IMR-90 (cell line): ENCODE data around the gene CDKN2B-AS1. TPM values are rescaled to one million over a fixed set of nuclear protein-coding genes. Genes with fewer than 3 reads are reported as not detected.

ENCODE experiments used
- ATAC-seq: fragments of 200-7000 bp; cut with Tn5 transposase; 2 replicates; pipeline ENCODE4 v1.9.1; 2020; ENCODE audit warnings: low read depth, mild to moderate bottlenecking, moderate library complexity
- BruUV-seq: library from RNA; stranded (reverse); fragments of 400-500 nt; replicated peaks from 2 replicates; lab custom pipeline; 2021; lab: Mats Ljungman, UMichigan
- CTCF ChIA-PET: fragments of 300-600 bp; formaldehyde crosslinking; extraction: SDS; loops from one replicate; lab custom pipeline; 2021; ENCODE audit warnings: antibody characterized with exemption; lab: Yijun Ruan, JAX
- POLR2A ChIA-PET: fragments of 300-600 bp; sonication (Branson Sonifier 250); formaldehyde crosslinking; loops from one replicate; lab custom pipeline; 2022; ENCODE audit warnings: antibody characterized with exemption; ENCODE audit not compliant: unreplicated experiment; lab: Charles Lee
- DNase-seq: peaks from one replicate; pipeline ENCODE4 v3.0.0; 2013
- H2AFZ ChIP-seq: replicated peaks from 2 replicates; pipeline ENCODE3; 2013; ENCODE audit warnings: low read length, mild to moderate bottlenecking; ENCODE audit not compliant: poor library complexity
- H2AK5ac ChIP-seq: 2 replicates; pipeline ENCODE4 v1.6.1; 2013; ENCODE audit warnings: low read depth, low read length, inconsistent platforms
- H2AK9ac ChIP-seq: replicated peaks from 2 replicates; pipeline ENCODE3; 2013; ENCODE audit warnings: mild to moderate bottlenecking, low read depth, low read length, moderate library complexity; ENCODE audit not compliant: poor library complexity
- H2BK120ac ChIP-seq: 2 replicates; pipeline ENCODE4 v1.6.1; 2013; ENCODE audit warnings: low read depth, low read length, inconsistent platforms
- H2BK15ac ChIP-seq: 3 replicates; pipeline ENCODE4 v1.6.1; 2013; ENCODE audit warnings: low read depth, low read length, inconsistent platforms
- H2BK20ac ChIP-seq: 2 replicates; pipeline ENCODE4 v1.6.1; 2013; ENCODE audit warnings: low read depth, mild to moderate bottlenecking, inconsistent platforms, low read length, moderate library complexity
- H2BK5ac ChIP-seq: 2 replicates; pipeline ENCODE4 v1.6.1; 2013; ENCODE audit warnings: mild to moderate bottlenecking, low read depth, low read length, inconsistent platforms; ENCODE audit not compliant: poor library complexity, severe bottlenecking
- H3K14ac ChIP-seq: replicated peaks from 2 replicates; pipeline ENCODE4 v1.6.1; 2013; ENCODE audit warnings: low read depth, low read length, inconsistent platforms
- H3K18ac ChIP-seq: 2 replicates; pipeline ENCODE4 v1.6.1; 2013; ENCODE audit warnings: low read depth, low read length, control low read depth
- H3K23ac ChIP-seq: 2 replicates; pipeline ENCODE4 v1.6.1; 2013; ENCODE audit warnings: low read depth, low read length, inconsistent platforms
- H3K27ac ChIP-seq: 2 replicates; pipeline ENCODE4 v1.5.1; 2013; ENCODE audit warnings: mild to moderate bottlenecking, control low read depth, low read length; ENCODE audit not compliant: insufficient read depth
- H3K27me3 ChIP-seq: 2 replicates; pipeline ENCODE4 v1.6.1; 2013; ENCODE audit warnings: low read length; ENCODE audit not compliant: control insufficient read depth, insufficient read depth
- H3K36me3 ChIP-seq: 2 replicates; pipeline ENCODE4 v1.6.1; 2013; ENCODE audit warnings: low read length, mixed read lengths; ENCODE audit not compliant: control insufficient read depth, insufficient read depth
- H3K4ac ChIP-seq: 2 replicates; pipeline ENCODE4 v1.6.1; 2013; ENCODE audit warnings: low read depth, low read length, inconsistent platforms
- H3K4me1 ChIP-seq: 2 replicates; pipeline ENCODE4 v1.6.1; 2013; ENCODE audit warnings: low read length, mixed read lengths; ENCODE audit not compliant: control insufficient read depth, insufficient read depth
- H3K4me2 ChIP-seq: 2 replicates; pipeline ENCODE4 v1.6.1; 2013; ENCODE audit warnings: low read depth, mild to moderate bottlenecking, control low read depth, low read length, moderate library complexity
- H3K4me3 ChIP-seq: 2 replicates; pipeline ENCODE4 v1.5.1; 2013; ENCODE audit warnings: low read depth, mild to moderate bottlenecking, control low read depth, low read length, moderate library complexity; ENCODE audit not compliant: insufficient read depth
- H3K56ac ChIP-seq: 2 replicates; pipeline ENCODE4 v1.6.1; 2013; ENCODE audit warnings: low read length, inconsistent platforms; ENCODE audit not compliant: insufficient read depth; ENCODE audit errors: extremely low read depth
- H3K79me1 ChIP-seq, 2 experiments: 2 replicates each; pipeline ENCODE4 v1.6.1; 2013; ENCODE audit warnings: low read length in 2 of 2, inconsistent platforms in 1 of 2, low read depth in 1 of 2
- H3K9ac ChIP-seq: 2 replicates; pipeline ENCODE4 v1.6.1; 2013; ENCODE audit warnings: low read depth, low read length, control low read depth
- H3K9me1 ChIP-seq: 2 replicates; pipeline ENCODE4 v1.6.1; 2013; ENCODE audit warnings: low read length, inconsistent platforms; ENCODE audit not compliant: insufficient read depth
- H3K9me3 ChIP-seq: 2 replicates; pipeline ENCODE4 v1.6.1; 2013; ENCODE audit warnings: low read length; ENCODE audit not compliant: control insufficient read depth, insufficient read depth
- H4K20me1 ChIP-seq: 2 replicates; pipeline ENCODE4 v1.6.1; 2013; ENCODE audit warnings: low read length, inconsistent platforms; ENCODE audit not compliant: insufficient read depth
- H4K5ac ChIP-seq: 2 replicates; pipeline ENCODE4 v1.6.1; 2013; ENCODE audit warnings: mild to moderate bottlenecking, low read depth, low read length, control low read depth
- H4K8ac ChIP-seq, 2 experiments: 2 replicates each; pipeline ENCODE4 v1.6.1; 2013; ENCODE audit warnings: low read depth in 2 of 2, low read length in 2 of 2, control low read depth in 1 of 2, inconsistent platforms in 1 of 2
- H4K91ac ChIP-seq: 2 replicates; pipeline ENCODE4 v1.6.1; 2013; ENCODE audit warnings: low read depth, low read length, inconsistent platforms; ENCODE audit not compliant: insufficient read depth
- BHLHE40 ChIP-seq: fragments of 150-350 bp; IDR thresholded peaks from 2 replicates; pipeline ENCODE4 v1.6.1; 2016; ENCODE audit warnings: mild to moderate bottlenecking, low read depth, low read length
- CEBPB ChIP-seq: IDR thresholded peaks from 2 replicates; pipeline ENCODE4 v1.6.1; 2012; ENCODE audit warnings: low read depth, low read length, improper control_type of control experiment
- CTCF ChIP-seq: conservative IDR thresholded peaks from 2 replicates; pipeline ENCODE4 v1.5.1; 2012; ENCODE audit warnings: mild to moderate bottlenecking, low read depth, low read length, improper control_type of control experiment
- ELK1 ChIP-seq: fragments of 150-350 bp; IDR thresholded peaks from 2 replicates; pipeline ENCODE4 v1.6.1; 2016; ENCODE audit warnings: low read depth, mild to moderate bottlenecking, low read length, moderate library complexity, borderline replicate concordance
- FOS ChIP-seq: fragments of 150-350 bp; IDR thresholded peaks from 2 replicates; pipeline ENCODE4 v1.6.1; 2016; ENCODE audit warnings: low read depth, low read length
- MAFK ChIP-seq: IDR thresholded peaks from 2 replicates; pipeline ENCODE4 v1.6.1; 2012; ENCODE audit warnings: low read depth, low read length, improper control_type of control experiment
- MAZ ChIP-seq: IDR thresholded peaks from 2 replicates; pipeline ENCODE4 v1.6.1; 2012; ENCODE audit warnings: low read depth, mild to moderate bottlenecking, low read length, improper control_type of control experiment, moderate library complexity, borderline replicate concordance
- MXI1 ChIP-seq: IDR thresholded peaks from 2 replicates; pipeline ENCODE4 v1.6.1; 2012; ENCODE audit warnings: low read depth, mild to moderate bottlenecking, low read length, moderate library complexity, borderline replicate concordance
- NFE2L2 ChIP-seq: fragments of 150-350 bp; IDR thresholded peaks from 2 replicates; pipeline ENCODE4 v1.6.1; 2016; ENCODE audit warnings: low read depth, mild to moderate bottlenecking, low read length
- RCOR1 ChIP-seq: IDR thresholded peaks from 2 replicates; pipeline ENCODE4 v1.6.1; 2012; ENCODE audit warnings: mild to moderate bottlenecking, low read length, improper control_type of control experiment; ENCODE audit not compliant: insufficient replicate concordance
- SMC3 ChIP-seq: fragments of 150-350 bp; IDR thresholded peaks from 2 replicates; pipeline ENCODE4 v1.6.1; 2016; ENCODE audit warnings: low read depth, mild to moderate bottlenecking, antibody characterized with exemption, low read length, moderate library complexity
- USF2 ChIP-seq: fragments of 150-350 bp; IDR thresholded peaks from 2 replicates; pipeline ENCODE4 v1.6.1; 2017; ENCODE audit warnings: mild to moderate bottlenecking, antibody characterized with exemption, low read length, low read depth
- WGBS, 2 experiments: methylation state at CpG; one replicate each; pipeline versions ENCODE4 v1.1.5 to v1.1.7; 2013; ENCODE audit warnings: missing lambda C conversion rate in 2 of 2; ENCODE audit not compliant: insufficient read length in 1 of 2; ENCODE audit errors: extremely low coverage in 2 of 2; 5-methylcytosine and 5-hydroxymethylcytosine counted together
- dilution Hi-C: fragments of 300-500 bp; cut with HindIII; formaldehyde crosslinking; loops from one replicate; pipeline ENCODE4 v1.14.3; 2018; ENCODE audit warnings: low sequenced_read_pairs; ENCODE audit not compliant: unreplicated experiment
- in situ Hi-C: fragments of 300-500 bp; cut with MboI; formaldehyde crosslinking; loops from 3 replicates; pipeline ENCODE4 v1.14.3; 2019; ENCODE audit warnings: low sequenced_read_pairs, inconsistent platforms, mixed read lengths
- intact Hi-C: fragments of 100-400 bp; cut with micrococcal nuclease; formaldehyde crosslinking; loops from 2 replicates; pipeline ENCODE4 v1.10.0; 2022
- polyA plus RNA-seq, 3 experiments: library from polyadenylated mRNA; depleted of rRNA; stranded (reverse); fragments of >200 nt; gene quantifications; 2 replicates each; pipeline ENCODE4 v1.2.3, GENCODE V29; 2012; ENCODE audit warnings: low replicate concordance in 1 of 3
- total RNA-seq: library from RNA; depleted of rRNA; stranded (reverse); fragments of >200 nt; gene quantifications from 2 replicates; pipeline ENCODE4 v1.2.3, GENCODE V29; 2012

Gene CDKN2B-AS1
- total and polyA plus RNA-seq, 2 of the 4 experiments (the other 2 are of a cell fraction), result 1.0 to 1.1 TPM

- peak overlapping the region; percentile 21 for H3K4me2 ChIP-seq
- POLR2A ChIA-PET, result interaction anchor here (0.9 to 1.2 kb wide), 2 partner anchors 53 to 75 kb away, joined by 3 to 7 read pairs; no protein-coding TSS in a partner anchor
- no peak overlapping the region for H3K27ac ChIP-seq
- H3K4me1 ChIP-seq, result peaks cover 3% of the 10 kb centered on the region; the same call in 1 of the 2 replicates
- TF ChIP-seq MXI1 (no peak), BHLHE40 (peak; percentile 85), FOS (peak; percentile 31; the same call in 1 of the 2 replicates), SMC3 (no peak), USF2 (peak; percentile 42; the same call in 1 of the 2 replicates), MAFK (no peak), RCOR1 (peak; percentile 27), CEBPB (peak; percentile 98), NFE2L2 (0 out of 2 replicates have a peak, but pooled peaks have one; percentile 23), ELK1 (no peak), CTCF (no peak), MAZ (no peak)
- 0 out of 2 replicates have a peak overlapping the region, but pooled peaks have one; percentile 0 for H3K4ac ChIP-seq
- H3K9me3 ChIP-seq, result no peaks in the 10 kb centered on the region
- no peaks in the 10 kb centered on the region for H3K9me1 ChIP-seq
- dilution Hi-C loops (no loop called here), intact Hi-C loops (no loop called here), in situ Hi-C loops (no loop called here)
- no peaks in the 10 kb centered on the region for H3K79me1 ChIP-seq
- H3K9ac ChIP-seq, result no peak overlapping the region
- no peak overlapping the region for H2AK5ac ChIP-seq
- peak; percentile 91 for DNase-seq
- H3K18ac ChIP-seq, result no peak overlapping the region
- CTCF ChIA-PET, result no interaction called here
- peak overlapping the region; percentile 28; the same call in 1 of the 2 replicates for H2BK20ac ChIP-seq
- H2BK5ac ChIP-seq, result peak overlapping the region; percentile 2
- no peak overlapping the region for H4K5ac ChIP-seq
- no peak overlapping the region for H2AK9ac ChIP-seq
- ATAC-seq, result peak; percentile 89
- no peaks in the 10 kb centered on the region for H3K36me3 ChIP-seq
- H3K27me3 ChIP-seq, result no peaks in the 10 kb centered on the region
- no peak overlapping the region for H2AFZ ChIP-seq
- H4K91ac ChIP-seq, result peak overlapping the region; percentile 47; the same call in 1 of the 2 replicates
- no peak overlapping the region for H3K4me3 ChIP-seq
- no TSS peak for BruUV-seq
- peak overlapping the region in 1 of 2 experiments; percentile 14; a peak in 1 of 4 replicates for H4K8ac ChIP-seq
- H4K20me1 ChIP-seq, result no peaks in the 10 kb centered on the region
- 0 out of 2 replicates have a peak overlapping the region, but pooled peaks have one; percentile 3 for H3K14ac ChIP-seq
- H3K56ac ChIP-seq, result no peak overlapping the region
- no CpG with 5 or more reads among the region's 3 CpGs for WGBS, 2 experiments
- H3K23ac ChIP-seq, result no peak overlapping the region
- peak overlapping the region; percentile 65 for H2BK120ac ChIP-seq
- H2BK15ac ChIP-seq, result no peak overlapping the region
Measured at GRCh38 chr9:22158927-22159346, 164.3 kb downstream of the CDKN2B-AS1 start.
